ENCODE data around the gene FIZ1. TPM values are rescaled to one million over a fixed set of nuclear protein-coding genes. Genes with fewer than 3 reads are reported as not detected.

The FIZ1 gene
- total RNA-seq, 1 donor from 2014 or later, result 31.7 TPM

GRCh38 chr19:55552620-55553019 is 46.7 kb downstream of the FIZ1 start:
- no peaks in the 10 kb centered on the region for H3K36me3 Mint-ChIP-seq
- DNase-seq (ENCODE audit: low spot score in 2 of 2, unreplicated experiment in 2 of 2), result no peak
- no peak for TF ChIP-seq CTCF (IDR thresholded peaks at IDR 0.05; ENCODE audit: unreplicated experiment)
- peak overlapping the region; percentile 16 for H3K4me3 Mint-ChIP-seq
- H3K27ac Mint-ChIP-seq, result peak overlapping the region; percentile 88
- no peaks in the 10 kb centered on the region for H3K9me3 Mint-ChIP-seq
- H3K27me3 Mint-ChIP-seq (ENCODE audit: low read depth), result peaks cover 10% of the 10 kb centered on the region
- H3K4me1 Mint-ChIP-seq, result peaks cover 32% of the 10 kb centered on the region

- Mint-ChIP-seq H3K9me3 (no peaks in the 10 kb centered on the region), H3K27me3 (ENCODE audit: low read depth) (peaks cover 10% of the 10 kb centered on the region), H3K36me3 (no peaks in the 10 kb centered on the region), H3K4me1 (peaks cover 36% of the 10 kb centered on the region), H3K27ac (peak overlapping the region; percentile 74), H3K4me3 (no peak overlapping the region)
- no peak for DNase-seq (ENCODE audit: low spot score in 2 of 2, unreplicated experiment in 2 of 2)
- no peak for TF ChIP-seq CTCF (IDR thresholded peaks at IDR 0.05; ENCODE audit: unreplicated experiment)
These were observed 47.1 kb downstream of the FIZ1 start for GRCh38 chr19:55552206-55552605.

- no peak for DNase-seq (ENCODE audit: low spot score in 2 of 2, unreplicated experiment in 2 of 2)
- H3K4me3 Mint-ChIP-seq, result peak overlapping the region; percentile 54
- no peak for TF ChIP-seq CTCF (IDR thresholded peaks at IDR 0.05; ENCODE audit: unreplicated experiment)
- H3K4me1 Mint-ChIP-seq, result peaks cover 38% of the 10 kb centered on the region
- H3K27me3 Mint-ChIP-seq (ENCODE audit: low read depth), result peaks cover 12% of the 10 kb centered on the region
- H3K27ac Mint-ChIP-seq, result peak overlapping the region; percentile 78
- H3K9me3 Mint-ChIP-seq, result no peaks in the 10 kb centered on the region
- no peaks in the 10 kb centered on the region for H3K36me3 Mint-ChIP-seq
These were observed 49.0 kb downstream of the FIZ1 start for GRCh38 chr19:55550321-55550650.

GRCh38 chr19:55549500-55550320 is 49.6 kb downstream of the FIZ1 start:
- H3K4me3 Mint-ChIP-seq, result peak overlapping the region; percentile 54
- DNase-seq (ENCODE audit: low spot score in 2 of 2, unreplicated experiment in 2 of 2), result no peak

GRCh38 chr19:55546822-55547614 is 52.3 kb downstream of the FIZ1 start:
- peaks cover 6% of the 10 kb centered on the region for H3K9me3 Mint-ChIP-seq
- no peak for TF ChIP-seq CTCF (IDR thresholded peaks at IDR 0.05; ENCODE audit: unreplicated experiment)
- H3K4me1 Mint-ChIP-seq, result peaks cover 18% of the 10 kb centered on the region
- peaks cover 16% of the 10 kb centered on the region for H3K27me3 Mint-ChIP-seq (ENCODE audit: low read depth)
- DNase-seq (ENCODE audit: low spot score in 2 of 2, unreplicated experiment in 2 of 2), result no peak
- no peak overlapping the region for H3K4me3 Mint-ChIP-seq
- H3K27ac Mint-ChIP-seq, result no peak overlapping the region
- no peaks in the 10 kb centered on the region for H3K36me3 Mint-ChIP-seq

More at GRCh38 chr19:55549500-55550320, 49.6 kb downstream of the FIZ1 start:
- Mint-ChIP-seq H3K36me3 (no peaks in the 10 kb centered on the region), H3K27ac (peak overlapping the region; percentile 78), H3K9me3 (no peaks in the 10 kb centered on the region), H3K4me1 (peaks cover 38% of the 10 kb centered on the region), H3K27me3 (ENCODE audit: low read depth) (peaks cover 14% of the 10 kb centered on the region)
- no peak for TF ChIP-seq CTCF (IDR thresholded peaks at IDR 0.05; ENCODE audit: unreplicated experiment)
